Measurements from ENCODE around the gene ANO2.

Gene ANO2

GRCh38 chr12:5884866-5885265, 60.2 kb downstream of the ANO2 start:
- TF ChIP-seq, protein P1, sequence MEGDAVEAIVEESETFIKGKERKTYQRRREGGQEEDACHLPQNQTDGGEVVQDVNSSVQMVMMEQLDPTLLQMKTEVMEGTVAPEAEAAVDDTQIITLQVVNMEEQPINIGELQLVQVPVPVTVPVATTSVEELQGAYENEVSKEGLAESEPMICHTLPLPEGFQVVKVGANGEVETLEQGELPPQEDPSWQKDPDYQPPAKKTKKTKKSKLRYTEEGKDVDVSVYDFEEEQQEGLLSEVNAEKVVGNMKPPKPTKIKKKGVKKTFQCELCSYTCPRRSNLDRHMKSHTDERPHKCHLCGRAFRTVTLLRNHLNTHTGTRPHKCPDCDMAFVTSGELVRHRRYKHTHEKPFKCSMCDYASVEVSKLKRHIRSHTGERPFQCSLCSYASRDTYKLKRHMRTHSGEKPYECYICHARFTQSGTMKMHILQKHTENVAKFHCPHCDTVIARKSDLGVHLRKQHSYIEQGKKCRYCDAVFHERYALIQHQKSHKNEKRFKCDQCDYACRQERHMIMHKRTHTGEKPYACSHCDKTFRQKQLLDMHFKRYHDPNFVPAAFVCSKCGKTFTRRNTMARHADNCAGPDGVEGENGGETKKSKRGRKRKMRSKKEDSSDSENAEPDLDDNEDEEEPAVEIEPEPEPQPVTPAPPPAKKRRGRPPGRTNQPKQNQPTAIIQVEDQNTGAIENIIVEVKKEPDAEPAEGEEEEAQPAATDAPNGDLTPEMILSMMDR (IDR thresholded peaks at IDR 0.05; ENCODE audit: low read depth, low read length): no peak
- no peak for DNase-seq (ENCODE audit: extremely low read depth, low read depth)

DNA sequence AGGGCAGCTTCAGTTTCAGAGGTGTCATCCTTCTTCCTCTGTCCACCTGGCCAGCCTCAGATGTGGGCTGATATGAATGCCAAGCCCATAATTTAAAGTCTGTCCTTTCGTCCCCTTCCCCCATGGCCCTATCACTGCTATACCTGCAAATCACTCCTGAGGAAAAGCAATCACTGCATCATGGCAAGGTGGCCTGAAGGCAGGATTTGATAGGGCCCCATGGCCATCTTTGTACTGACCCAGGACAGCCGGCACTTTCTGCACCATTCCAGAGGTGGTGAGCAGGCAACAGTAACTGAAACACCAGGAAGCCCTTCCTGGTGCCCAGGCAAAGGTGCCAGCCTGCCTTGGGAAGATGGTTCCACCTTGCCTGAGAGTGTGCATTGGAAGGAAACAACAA, 60.8 kb downstream of the ANO2 start:
- no peak for DNase-seq (ENCODE audit: extremely low read depth, low read depth)
- TF ChIP-seq, protein P1 (IDR thresholded peaks at IDR 0.05; ENCODE audit: low read depth, low read length): no peak

DNA sequence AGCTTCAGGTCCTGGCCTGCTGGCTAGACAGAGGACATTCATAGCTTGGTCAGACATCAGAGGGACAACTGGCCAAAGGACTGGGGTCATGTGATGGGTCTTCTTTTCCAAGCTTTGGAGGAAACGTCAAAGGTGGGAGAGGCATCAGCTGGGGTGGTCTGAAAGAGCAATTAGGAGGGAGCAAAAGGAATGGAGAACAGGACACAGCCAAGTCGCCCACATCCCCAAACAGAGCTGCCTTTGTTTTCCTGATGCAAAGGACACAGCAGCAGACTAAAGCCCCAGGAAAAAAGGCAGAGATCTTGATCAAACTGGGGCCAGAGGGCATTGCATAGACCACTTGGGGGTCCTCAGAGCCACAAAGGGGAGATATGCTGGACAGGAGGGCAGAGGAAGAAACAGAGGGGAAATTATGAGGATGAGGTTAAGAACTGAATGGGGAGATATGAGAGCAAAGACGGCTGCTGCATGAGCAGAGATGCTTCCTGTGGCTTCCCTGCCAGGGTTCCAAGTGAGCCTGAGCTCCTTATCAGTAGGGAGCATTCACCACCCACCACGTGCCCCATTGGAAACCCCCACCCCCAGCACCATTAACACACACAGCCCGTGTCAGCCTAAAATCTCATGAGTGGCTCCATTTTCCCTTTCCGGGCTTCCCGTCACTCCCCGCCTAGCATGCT, 62.4 kb downstream of the ANO2 start:
- TF ChIP-seq, protein P1 (IDR thresholded peaks at IDR 0.05; ENCODE audit: low read depth, low read length): no peak
- DNase-seq (ENCODE audit: extremely low read depth, low read depth): no peak

DNA sequence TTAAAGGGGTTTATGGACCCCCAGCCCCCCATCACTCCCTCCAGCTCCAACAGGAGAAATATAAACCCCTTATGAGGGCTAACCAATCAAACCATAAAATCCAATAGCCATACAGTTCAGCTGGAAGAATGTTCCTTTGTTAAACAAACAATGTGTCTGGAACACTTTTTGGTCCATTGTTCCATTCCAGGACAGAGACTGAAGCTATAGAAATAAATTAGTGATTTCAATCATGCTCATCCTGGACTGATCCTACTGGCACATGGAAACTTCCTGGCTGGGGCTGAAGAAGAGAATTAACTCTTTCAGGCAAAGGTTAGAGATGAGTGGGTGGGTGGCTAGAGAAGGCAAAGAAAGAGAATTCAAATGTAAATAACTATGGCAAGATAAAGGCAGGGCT, 63.4 kb downstream of the ANO2 start:
- TF ChIP-seq, protein P1 (IDR thresholded peaks at IDR 0.05; ENCODE audit: low read depth, low read length): no peak
- DNase-seq (ENCODE audit: extremely low read depth, low read depth): no peak

- no peak for DNase-seq (ENCODE audit: extremely low read depth, low read depth)
- TF ChIP-seq, protein P1 (IDR thresholded peaks at IDR 0.05; ENCODE audit: low read depth, low read length): no peak
Measured at GRCh38 chr12:5881101-5881606, 63.9 kb downstream of the ANO2 start.

GRCh38 chr12:5875851-5876250, 69.2 kb downstream of the ANO2 start:
- no peak for DNase-seq (ENCODE audit: extremely low read depth, low read depth)
- TF ChIP-seq, protein P1 (IDR thresholded peaks at IDR 0.05; ENCODE audit: low read depth, low read length): no peak

DNA sequence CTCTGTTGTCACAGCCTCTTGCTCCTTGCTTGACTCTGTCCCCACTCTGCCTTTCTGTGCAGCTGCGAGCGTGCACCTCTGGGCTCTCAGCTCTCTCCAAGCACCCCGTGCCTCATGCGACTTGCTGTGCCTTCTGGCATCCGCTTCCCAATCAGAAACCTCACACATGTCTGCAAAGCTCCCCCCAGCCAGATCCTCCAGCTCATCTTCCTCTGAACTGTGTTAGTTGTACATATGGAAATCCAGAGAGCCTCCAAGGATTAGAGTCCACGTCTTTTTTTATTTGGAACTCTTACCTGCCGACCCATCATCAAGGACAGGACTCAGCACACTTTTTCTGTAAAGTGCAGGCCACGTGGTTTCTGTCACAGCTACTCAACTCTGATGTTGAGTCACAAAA, 70.5 kb downstream of the ANO2 start:
- no peak for DNase-seq (ENCODE audit: extremely low read depth, low read depth)
- TF ChIP-seq, protein P1 (IDR thresholded peaks at IDR 0.05; ENCODE audit: low read depth, low read length): no peak
